ENCODE results near the gene RPL10. TPM values are rescaled to one million over a fixed set of nuclear protein-coding genes. Genes with fewer than 3 reads are reported as not detected.

Gene RPL10
- total RNA-seq, 1 donor from 2014 or later: 2,565 TPM

GRCh38 chrX:154431341-154431740 lies 33.2 kb downstream of the RPL10 start:
- no peak for ATAC-seq

GRCh38 chrX:154432210-154432609 lies 34.0 kb downstream of the RPL10 start:
- no peak for ATAC-seq

- ATAC-seq: no peak
Observed at GRCh38 chrX:154433605-154434004, 35.4 kb downstream of the RPL10 start.

GRCh38 chrX:154434394-154435168 lies 36.4 kb downstream of the RPL10 start:
- no peak for ATAC-seq

GRCh38 chrX:154435171-154435733 lies 37.1 kb downstream of the RPL10 start:
- ATAC-seq: no peak

- ATAC-seq: peak; percentile 7
Observed at GRCh38 chrX:154436374-154436982, 38.3 kb downstream of the RPL10 start.

- peak; percentile 36 for ATAC-seq
Observed at GRCh38 chrX:154436983-154437752, 39.0 kb downstream of the RPL10 start, which contains the start of gene GDI1. TSS of gene GDI1 (plus strand) at chrX:154437154. CDS start at chrX:154437255, 101 bp downstream.

GRCh38 chrX:154437971-154438893 lies 40.1 kb downstream of the RPL10 start:
- no peak for ATAC-seq

- ATAC-seq: no peak
Observed at GRCh38 chrX:154439841-154440240, 41.7 kb downstream of the RPL10 start.

- ATAC-seq: no peak
Observed at GRCh38 chrX:154440623-154441357, 42.6 kb downstream of the RPL10 start.

- no peak for ATAC-seq
Observed at GRCh38 chrX:154441564-154441963, 43.4 kb downstream of the RPL10 start.

GRCh38 chrX:154441984-154442707 lies 44.0 kb downstream of the RPL10 start:
- ATAC-seq: peak; percentile 64

GRCh38 chrX:154443479-154443910 lies 45.3 kb downstream of the RPL10 start:
- no peak for ATAC-seq

GRCh38 chrX:154443992-154444754 lies 46.0 kb downstream of the RPL10 start, which contains the start of gene FAM50A:
TSS of gene FAM50A (plus strand) at chrX:154444141. CDS start at chrX:154444236, 95 bp downstream.
- ATAC-seq: peak; percentile 66

- ATAC-seq: no peak
Observed at GRCh38 chrX:154444755-154445246, 46.6 kb downstream of the RPL10 start.

- no peak for ATAC-seq
Observed at GRCh38 chrX:154445776-154446175, 47.6 kb downstream of the RPL10 start.

GRCh38 chrX:154446430-154446829 lies 48.3 kb downstream of the RPL10 start:
- ATAC-seq: no peak

GRCh38 chrX:154448484-154448883 lies 50.3 kb downstream of the RPL10 start:
- no peak for ATAC-seq

- ATAC-seq: no peak
Observed at GRCh38 chrX:154449618-154450017, 51.4 kb downstream of the RPL10 start.

All from esophagus mucosa (tissue), 1 donor.